Measurements from ENCODE around the gene HIC1.

DNA sequence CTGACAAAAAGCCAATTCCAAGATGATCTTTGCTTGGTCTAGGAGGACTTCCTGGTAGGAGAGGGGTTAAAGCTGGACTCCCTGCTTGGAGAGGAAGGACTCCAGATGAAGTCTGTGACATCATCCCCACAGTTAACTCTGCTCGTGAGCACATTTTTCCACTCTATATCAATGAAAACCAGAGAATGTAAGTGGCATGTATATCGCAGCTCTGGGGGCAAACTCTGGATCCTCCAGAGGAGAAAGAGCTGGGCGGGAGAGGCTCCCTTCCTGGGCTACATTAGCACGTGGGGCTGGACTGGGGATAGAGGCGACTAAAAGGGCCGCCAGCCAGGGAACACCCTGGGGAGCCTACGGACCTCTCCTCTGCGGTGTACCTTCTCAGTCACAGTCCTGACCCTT lies 34.1 kb downstream of the HIC1 start:
- TF ChIP-seq, protein P1, sequence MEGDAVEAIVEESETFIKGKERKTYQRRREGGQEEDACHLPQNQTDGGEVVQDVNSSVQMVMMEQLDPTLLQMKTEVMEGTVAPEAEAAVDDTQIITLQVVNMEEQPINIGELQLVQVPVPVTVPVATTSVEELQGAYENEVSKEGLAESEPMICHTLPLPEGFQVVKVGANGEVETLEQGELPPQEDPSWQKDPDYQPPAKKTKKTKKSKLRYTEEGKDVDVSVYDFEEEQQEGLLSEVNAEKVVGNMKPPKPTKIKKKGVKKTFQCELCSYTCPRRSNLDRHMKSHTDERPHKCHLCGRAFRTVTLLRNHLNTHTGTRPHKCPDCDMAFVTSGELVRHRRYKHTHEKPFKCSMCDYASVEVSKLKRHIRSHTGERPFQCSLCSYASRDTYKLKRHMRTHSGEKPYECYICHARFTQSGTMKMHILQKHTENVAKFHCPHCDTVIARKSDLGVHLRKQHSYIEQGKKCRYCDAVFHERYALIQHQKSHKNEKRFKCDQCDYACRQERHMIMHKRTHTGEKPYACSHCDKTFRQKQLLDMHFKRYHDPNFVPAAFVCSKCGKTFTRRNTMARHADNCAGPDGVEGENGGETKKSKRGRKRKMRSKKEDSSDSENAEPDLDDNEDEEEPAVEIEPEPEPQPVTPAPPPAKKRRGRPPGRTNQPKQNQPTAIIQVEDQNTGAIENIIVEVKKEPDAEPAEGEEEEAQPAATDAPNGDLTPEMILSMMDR (IDR thresholded peaks at IDR 0.05), result no peak
- no peak for TF ChIP-seq POLR2AphosphoS5 (IDR thresholded peaks at IDR 0.05)
- no peak for TF ChIP-seq POLR2A (IDR thresholded peaks at IDR 0.05)
